ENCODE data around the gene MVK. TPM values are rescaled to one million over a fixed set of nuclear protein-coding genes. Genes with fewer than 3 reads are reported as not detected.

Gene MVK
- total RNA-seq = 53.1 TPM

- intact Hi-C loops (cut with DNase I) = loop anchor here (1.0 to 10.0 kb wide), 6 partner anchors 98 to 1962 kb away; partner anchors contain the start of genes FAM222A, FICD, GLTP and KCTD10
- H3K4me3 ChIP-seq = peak within 1 kb of the TSS; percentile 68 to 78
- H3K36me3 ChIP-seq = peaks cover 22 to 33% of the 10 kb centered on the region in 2 donors
Observed at GRCh38 chr12:109573029-109573913, at the start of gene MVK, which contains the start of gene MMAB. MVK (plus strand) TSS chr12:109573794; CDS start chr12:109574823, 1,029 bp downstream. MMAB (minus strand) TSS chr12:109573504; CDS start chr12:109573480, 24 bp downstream.

GRCh38 chr12:109524466-109525278 is 48.9 kb upstream of the MVK start:
- TF ChIP-seq CTCF (IDR thresholded peaks at IDR 0.05) = no peak
- Histone ChIP-seq H3K36me3 (peaks cover 82 to 98% of the 10 kb centered on the region in 2 donors), H3K4me3 (no peak overlapping the region), H3K9me3 (no peaks in the 10 kb centered on the region), H3K27me3 (no peaks in the 10 kb centered on the region), H3K4me1 (no peaks in the 10 kb centered on the region), H3K27ac (no peak overlapping the region)
- intact Hi-C loops (cut with DNase I) = loop anchor here (10.0 kb wide), 1 partner anchor 250 kb away; no protein-coding TSS in a partner anchor
- DNase-seq (ENCODE audit: low spot score in 2 of 2) = no peak

More at GRCh38 chr12:109573029-109573913, at the start of gene MVK, which contains the start of gene MMAB:
- no peaks in the 10 kb centered on the region for H3K9me3 ChIP-seq
- DNase-seq (ENCODE audit: low spot score in 2 of 2) = peak; percentile 99 to 100
- peak within 1 kb of the TSS; percentile 64 to 78 for H3K27ac ChIP-seq
- no peaks in the 10 kb centered on the region for H3K27me3 ChIP-seq
- peaks cover 0 to 12% of the 10 kb centered on the region in 2 donors for H3K4me1 ChIP-seq
- TF ChIP-seq CTCF (IDR thresholded peaks at IDR 0.05) = no peak

- TF ChIP-seq CTCF (IDR thresholded peaks at IDR 0.05) = no peak
- intact Hi-C loops (cut with DNase I) = loop anchor here (10.0 kb wide), 1 partner anchor 250 kb away; no protein-coding TSS in a partner anchor
Observed at GRCh38 chr12:109525279-109525585, 48.4 kb upstream of the MVK start.

GRCh38 chr12:109527489-109528123 is 46.0 kb upstream of the MVK start:
- intact Hi-C loops (cut with DNase I) = loop anchor here (10.0 kb wide), 1 partner anchor 247 kb away; no protein-coding TSS in a partner anchor
- peaks cover 80 to 97% of the 10 kb centered on the region in 2 donors for H3K36me3 ChIP-seq

More at GRCh38 chr12:109525279-109525585, 48.4 kb upstream of the MVK start:
- Histone ChIP-seq H3K9me3 (no peaks in the 10 kb centered on the region), H3K4me1 (no peaks in the 10 kb centered on the region), H3K27ac (no peak overlapping the region), H3K27me3 (no peaks in the 10 kb centered on the region), H3K4me3 (no peak overlapping the region), H3K36me3 (peaks cover 81 to 98% of the 10 kb centered on the region in 2 donors)
- no peak for DNase-seq (ENCODE audit: low spot score in 2 of 2)

More at GRCh38 chr12:109527489-109528123, 46.0 kb upstream of the MVK start:
- no peak overlapping the region for H3K4me3 ChIP-seq
- no peak for TF ChIP-seq CTCF (IDR thresholded peaks at IDR 0.05)
- no peaks in the 10 kb centered on the region for H3K27me3 ChIP-seq
- H3K4me1 ChIP-seq = no peaks in the 10 kb centered on the region
- no peak for DNase-seq (ENCODE audit: low spot score in 2 of 2)
- no peaks in the 10 kb centered on the region for H3K9me3 ChIP-seq
- no peak overlapping the region for H3K27ac ChIP-seq

All from ascending aorta (tissue), 2 donors.